GM23248 (cell line): ENCODE data around the gene PEPD. TPM values are rescaled to one million over a fixed set of nuclear protein-coding genes. Genes with fewer than 3 reads are reported as not detected.

ENCODE experiments used
- DNase-seq: peaks from one replicate; pipeline ENCODE4 v3.0.0-alpha.2; 2015
- H2AFZ ChIP-seq: fragments of 200-600 bp; sonication (generic); 2 replicates; pipeline ENCODE4 v1.6.1; 2016; ENCODE audit warnings: antibody characterized with exemption
- H3F3A ChIP-seq: fragments of 200-600 bp; sonication (generic); 2 replicates; pipeline ENCODE4 v1.6.1; 2016; ENCODE audit warnings: mild to moderate bottlenecking, antibody characterized with exemption, mixed run types; ENCODE audit not compliant: insufficient read depth
- H3K27ac ChIP-seq: fragments of 200-600 bp; sonication (generic); 2 replicates; pipeline ENCODE4 v1.5.1; 2016; ENCODE audit warnings: mild to moderate bottlenecking
- H3K27me3 ChIP-seq: fragments of 200-600 bp; sonication (generic); replicated peaks from 2 replicates; pipeline ENCODE4 v1.6.1; 2016; ENCODE audit warnings: mild to moderate bottlenecking; ENCODE audit not compliant: insufficient read depth
- H3K36me3 ChIP-seq: fragments of 200-600 bp; sonication (generic); 2 replicates; pipeline ENCODE4 v1.6.1; 2016; ENCODE audit warnings: low read depth, mild to moderate bottlenecking
- H3K4me1 ChIP-seq: fragments of 200-600 bp; sonication (generic); 2 replicates; pipeline ENCODE4 v1.6.1; 2016; ENCODE audit warnings: mild to moderate bottlenecking; ENCODE audit not compliant: insufficient read depth
- H3K4me2 ChIP-seq: fragments of 200-600 bp; sonication (generic); one replicate; pipeline ENCODE4 v1.6.1; 2016; ENCODE audit warnings: mild to moderate bottlenecking; ENCODE audit not compliant: unreplicated experiment
- H3K4me3 ChIP-seq: fragments of 200-600 bp; sonication (generic); 2 replicates; pipeline ENCODE4 v1.5.1; 2016; ENCODE audit warnings: mild to moderate bottlenecking
- H3K79me2 ChIP-seq: fragments of 200-600 bp; sonication (generic); 2 replicates; pipeline ENCODE4 v1.6.1; 2016; ENCODE audit warnings: mild to moderate bottlenecking; ENCODE audit not compliant: insufficient read depth
- H3K9ac ChIP-seq: fragments of 200-600 bp; sonication (generic); 2 replicates; pipeline ENCODE4 v1.6.1; 2016; ENCODE audit warnings: mild to moderate bottlenecking
- H3K9me2 ChIP-seq: fragments of 200-600 bp; sonication (generic); 2 replicates; pipeline ENCODE4 v1.6.1; 2016; ENCODE audit warnings: mixed run types, mild to moderate bottlenecking, moderate library complexity; ENCODE audit not compliant: insufficient read depth
- H3K9me3 ChIP-seq: fragments of 200-600 bp; sonication (generic); one replicate; pipeline ENCODE4 v1.6.1; 2017; ENCODE audit warnings: low read depth
- H4K20me1 ChIP-seq: fragments of 200-600 bp; sonication (generic); 2 replicates; pipeline ENCODE4 v1.6.0; 2016; ENCODE audit not compliant: insufficient read depth
- EZH2 ChIP-seq: fragments of 200-600 bp; sonication (generic); IDR thresholded peaks from 2 replicates; pipeline ENCODE4 v1.6.1; 2018; ENCODE audit warnings: antibody characterized with exemption, mild to moderate bottlenecking; ENCODE audit not compliant: insufficient read depth, poor library complexity, severe bottlenecking
- EZH2phosphoT487 ChIP-seq: fragments of 200-600 bp; sonication (generic); IDR thresholded peaks from 2 replicates; pipeline ENCODE4 v1.6.1; 2018; ENCODE audit warnings: antibody characterized with exemption, moderate library complexity, mild to moderate bottlenecking, low read depth; ENCODE audit not compliant: insufficient read depth
- WGBS, 2 experiments: methylation state at CpG; one replicate each; pipeline ENCODE4 v1.1.6; 2015 to 2017; ENCODE audit warnings: low lambda C conversion rate in 2 of 2, low coverage in 1 of 2; ENCODE audit errors: missing lambda C conversion rate in 2 of 2; 5-methylcytosine and 5-hydroxymethylcytosine counted together
- in situ Hi-C: fragments of 300-500 bp; cut with MboI; formaldehyde crosslinking; loops from 2 replicates; pipeline ENCODE4 v1.15.0; 2020
- polyA plus RNA-seq: library from polyadenylated mRNA; unstranded; fragments of >200 nt; fragmentation: Nextera tagmentation; extraction: Ambion mirVana; gene quantifications from 2 replicates; pipeline ENCODE4 v1.2.1, GENCODE V29; 2016
- total RNA-seq: library from RNA; depleted of rRNA; stranded (reverse); fragments of >200 nt; shearing (Covaris generic); gene quantifications from 2 replicates; pipeline ENCODE4 v1.2.3, GENCODE V29; 2014

The PEPD gene
- total and polyA plus RNA-seq, 2 experiments from 2014 or later, result 54.8 to 86.5 TPM

- TF ChIP-seq EZH2 (no peak), EZH2phosphoT487 (no peak)
- H3K27ac ChIP-seq, result no peak overlapping the region
Observed at GRCh38 chr19:33440682-33441081, 80.9 kb downstream of the PEPD start.

GRCh38 chr19:33440241-33440640 lies 81.3 kb downstream of the PEPD start:
- no peaks in the 10 kb centered on the region for H3K9me2 ChIP-seq
- H3F3A ChIP-seq, result peaks cover 8% of the 10 kb centered on the region
- in situ Hi-C loops, result no loop called here
- no peaks in the 10 kb centered on the region for H3K79me2 ChIP-seq
- 88% methylated on average over 6 of the region's 6 CpGs for WGBS, 2 experiments
- no peaks in the 10 kb centered on the region for H4K20me1 ChIP-seq
- no peaks in the 10 kb centered on the region for H3K9me3 ChIP-seq
- TF ChIP-seq EZH2phosphoT487 (no peak), EZH2 (no peak)
- peaks cover 9% of the 10 kb centered on the region for H3K4me1 ChIP-seq
- no peak overlapping the region for H3K27ac ChIP-seq
- no peaks in the 10 kb centered on the region for H3K36me3 ChIP-seq
- no peak overlapping the region for H3K4me3 ChIP-seq
- DNase-seq, result no peak
- no peaks in the 10 kb centered on the region for H3K27me3 ChIP-seq
- no peak overlapping the region for H3K9ac ChIP-seq
- no peak overlapping the region for H3K4me2 ChIP-seq
- no peak overlapping the region for H2AFZ ChIP-seq

More at GRCh38 chr19:33440682-33441081, 80.9 kb downstream of the PEPD start:
- Histone ChIP-seq H3K4me1 (peaks cover 10% of the 10 kb centered on the region), H3K27me3 (no peaks in the 10 kb centered on the region), H3K9me2 (no peaks in the 10 kb centered on the region), H3K36me3 (no peaks in the 10 kb centered on the region), H4K20me1 (no peaks in the 10 kb centered on the region), H3K9me3 (no peaks in the 10 kb centered on the region), H2AFZ (no peak overlapping the region), H3K4me2 (no peak overlapping the region), H3K9ac (no peak overlapping the region), H3K4me3 (no peak overlapping the region), H3K79me2 (no peaks in the 10 kb centered on the region), H3F3A (peaks cover 8% of the 10 kb centered on the region)
- no peak for DNase-seq
- WGBS, 2 experiments, result 96 to 100% methylated on average over 7 of the region's 7 CpGs
- in situ Hi-C loops, result no loop called here

GRCh38 chr19:33438987-33439781 lies 82.4 kb downstream of the PEPD start:
- no peak overlapping the region for H3K4me2 ChIP-seq
- H3K36me3 ChIP-seq, result no peaks in the 10 kb centered on the region
- H3K4me1 ChIP-seq, result peaks cover 6% of the 10 kb centered on the region
- no peak overlapping the region for H3K4me3 ChIP-seq
- no peaks in the 10 kb centered on the region for H3K27me3 ChIP-seq
- no peak for DNase-seq
- no peak for TF ChIP-seq EZH2phosphoT487
- H3K79me2 ChIP-seq, result no peaks in the 10 kb centered on the region
- 93 to 94% methylated on average over 12 to 16 of the region's 16 CpGs for WGBS, 2 experiments
- no peak overlapping the region for H3K27ac ChIP-seq
- H3K9ac ChIP-seq, result no peak overlapping the region
- no peaks in the 10 kb centered on the region for H3K9me2 ChIP-seq
- in situ Hi-C loops, result no loop called here
- peaks cover 8% of the 10 kb centered on the region; the same call in 1 of the 2 replicates for H3F3A ChIP-seq
- no peaks in the 10 kb centered on the region for H4K20me1 ChIP-seq
- H2AFZ ChIP-seq, result no peak overlapping the region
- no peaks in the 10 kb centered on the region for H3K9me3 ChIP-seq

- no peak overlapping the region for H3K4me2 ChIP-seq
- no peaks in the 10 kb centered on the region for H4K20me1 ChIP-seq
- DNase-seq, result peak; percentile 34
- H3K79me2 ChIP-seq, result no peaks in the 10 kb centered on the region
- in situ Hi-C loops, result no loop called here
- H3K4me3 ChIP-seq, result no peak overlapping the region
- peaks cover 8% of the 10 kb centered on the region; the same call in 1 of the 2 replicates for H3F3A ChIP-seq
- H3K9me2 ChIP-seq, result no peaks in the 10 kb centered on the region
- H3K27ac ChIP-seq, result no peak overlapping the region
- H3K9ac ChIP-seq, result no peak overlapping the region
- H3K9me3 ChIP-seq, result no peaks in the 10 kb centered on the region
- no peaks in the 10 kb centered on the region for H3K36me3 ChIP-seq
- TF ChIP-seq EZH2, result no peak
- TF ChIP-seq EZH2phosphoT487, result no peak
- no peak overlapping the region for H2AFZ ChIP-seq
- 53 to 60% methylated on average over 11 of the region's 11 CpGs for WGBS, 2 experiments
- no peaks in the 10 kb centered on the region for H3K27me3 ChIP-seq
- H3K4me1 ChIP-seq, result peaks cover 6% of the 10 kb centered on the region
Observed at GRCh38 chr19:33437821-33438671, 83.5 kb downstream of the PEPD start.
